Measurements from ENCODE around the gene PRCP. TPM values are rescaled to one million over a fixed set of nuclear protein-coding genes. Genes with fewer than 3 reads are reported as not detected.

The PRCP gene
- total RNA-seq, 1 experiment from 2014 or later = 53.9 TPM

DNA sequence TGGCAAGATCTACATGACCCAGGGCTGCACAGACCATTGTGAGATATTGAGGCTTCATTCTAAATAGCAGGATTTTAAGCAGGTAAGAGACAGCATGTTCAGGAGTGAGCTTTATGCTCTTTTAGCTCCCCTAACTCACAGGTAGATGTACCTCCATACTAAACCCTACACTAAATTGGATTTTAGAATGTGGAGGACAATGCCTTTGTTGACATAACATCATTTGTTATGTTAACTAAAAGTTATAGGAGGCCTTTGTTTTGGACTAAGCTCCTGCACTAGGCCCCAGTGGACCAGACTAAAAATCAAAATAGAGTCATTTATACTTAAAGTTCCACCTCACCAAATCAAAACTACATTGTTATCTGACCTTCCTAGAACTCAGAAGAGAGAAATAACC lies 8.1 kb upstream of the PRCP start:
- ATAC-seq (peak; percentile 73), DNase-seq (ENCODE audit: low spot score) (no peak)
- Mint-ChIP-seq H3K27ac (peak overlapping the region; percentile 60), H3K27me3 (ENCODE audit: low read depth) (no peaks in the 10 kb centered on the region), H3K36me3 (peaks cover 27% of the 10 kb centered on the region), H3K4me3 (0 out of 2 replicates have a peak overlapping the region, but pooled peaks have one; percentile 0), H3K4me1 (peaks cover 36% of the 10 kb centered on the region), H3K9me3 (peaks cover 19% of the 10 kb centered on the region)
- ChIA-PET POLR2A (no interaction called here), CTCF (interaction anchor here (0.8 to 2.5 kb wide), 3 partner anchors 41 to 187 kb away, joined by 3 to 7 read pairs (median 3); partner anchors contain the start of gene RAB30)
- TF ChIP-seq PRRX2 (CRISPR knock-in tag; IDR thresholded peaks at IDR 0.05) = no peak

DNA sequence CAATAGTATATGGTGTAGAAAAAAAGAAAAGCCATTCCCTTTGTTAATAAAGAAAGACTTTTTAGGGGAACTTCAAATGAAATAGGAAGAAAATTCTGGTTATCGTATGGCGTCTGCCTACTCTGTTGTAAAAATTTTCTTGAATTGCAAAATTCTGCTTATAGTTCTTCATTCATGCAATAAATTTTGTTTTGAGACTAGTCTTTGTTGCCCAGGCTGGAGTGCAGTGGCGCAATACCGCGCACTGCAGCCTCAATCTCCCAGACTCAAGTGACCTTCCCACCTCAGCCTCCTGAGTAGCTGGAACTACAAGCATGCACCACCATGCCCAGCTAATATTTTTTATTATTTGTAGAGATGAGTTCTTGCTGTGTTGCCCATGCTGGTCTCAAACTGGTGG lies 7.1 kb upstream of the PRCP start:
- Mint-ChIP-seq H3K9me3 (peaks cover 14% of the 10 kb centered on the region), H3K36me3 (peaks cover 20% of the 10 kb centered on the region), H3K4me3 (no peak overlapping the region), H3K4me1 (peaks cover 46% of the 10 kb centered on the region), H3K27ac (no peak overlapping the region), H3K27me3 (ENCODE audit: low read depth) (no peaks in the 10 kb centered on the region)
- TF ChIP-seq, protein P1, sequence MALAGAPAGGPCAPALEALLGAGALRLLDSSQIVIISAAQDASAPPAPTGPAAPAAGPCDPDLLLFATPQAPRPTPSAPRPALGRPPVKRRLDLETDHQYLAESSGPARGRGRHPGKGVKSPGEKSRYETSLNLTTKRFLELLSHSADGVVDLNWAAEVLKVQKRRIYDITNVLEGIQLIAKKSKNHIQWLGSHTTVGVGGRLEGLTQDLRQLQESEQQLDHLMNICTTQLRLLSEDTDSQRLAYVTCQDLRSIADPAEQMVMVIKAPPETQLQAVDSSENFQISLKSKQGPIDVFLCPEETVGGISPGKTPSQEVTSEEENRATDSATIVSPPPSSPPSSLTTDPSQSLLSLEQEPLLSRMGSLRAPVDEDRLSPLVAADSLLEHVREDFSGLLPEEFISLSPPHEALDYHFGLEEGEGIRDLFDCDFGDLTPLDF (CRISPR knock-in tag; IDR thresholded peaks at IDR 0.05) = no peak
- TF ChIP-seq E2F4 (CRISPR knock-in tag; IDR thresholded peaks at IDR 0.05; ENCODE audit: borderline replicate concordance, low read depth) = no peak
- ATAC-seq (no peak), DNase-seq (ENCODE audit: low spot score) (no peak)
- POLR2A ChIA-PET = no interaction called here
- CTCF ChIA-PET = interaction anchor here (0.8 to 2.5 kb wide), 2 partner anchors 40 to 186 kb away, joined by 3 to 7 read pairs; no protein-coding TSS in a partner anchor

DNA sequence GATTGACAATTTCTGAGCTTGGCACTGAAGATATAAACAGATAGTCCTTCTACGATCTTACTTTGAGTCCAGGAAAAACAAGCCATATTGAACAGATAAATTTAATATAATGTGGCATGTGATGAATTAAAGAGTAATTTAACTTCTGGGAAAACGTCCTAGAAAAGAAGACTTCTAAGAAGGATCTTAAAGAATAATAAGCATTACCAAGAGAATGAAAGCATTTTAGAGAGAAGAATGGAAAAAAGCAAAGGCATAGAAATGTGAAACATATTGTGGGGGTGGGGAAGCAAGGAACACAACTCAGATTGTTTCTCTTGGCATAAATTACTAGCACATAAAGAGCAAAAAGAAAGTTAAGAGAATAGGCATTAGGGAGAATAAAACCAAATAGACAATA lies 6.7 kb upstream of the PRCP start:
- Mint-ChIP-seq H3K27me3 (ENCODE audit: low read depth) (no peaks in the 10 kb centered on the region), H3K9me3 (peaks cover 10% of the 10 kb centered on the region), H3K4me1 (peaks cover 47% of the 10 kb centered on the region), H3K27ac (no peak overlapping the region), H3K4me3 (no peak overlapping the region), H3K36me3 (peaks cover 15% of the 10 kb centered on the region)
- ChIA-PET POLR2A (no interaction called here), CTCF (interaction anchor here (2.5 kb wide), 1 partner anchor 39 kb away, joined by 7 read pairs; no protein-coding TSS in a partner anchor)
- no peak for ATAC-seq
- no peak for DNase-seq (ENCODE audit: low spot score)
- TF ChIP-seq E2F5 (CRISPR knock-in tag; IDR thresholded peaks at IDR 0.05) (no peak), PRRX2 (CRISPR knock-in tag; IDR thresholded peaks at IDR 0.05) (no peak), TEAD4 (CRISPR knock-in tag; IDR thresholded peaks at IDR 0.05) (no peak), ETV6 (CRISPR knock-in tag; IDR thresholded peaks at IDR 0.05) (no peak), ZNF121 (CRISPR knock-in tag; IDR thresholded peaks at IDR 0.05) (no peak), ZNF396 (CRISPR knock-in tag; IDR thresholded peaks at IDR 0.05; ENCODE audit: borderline replicate concordance) (no peak), ATF1 (CRISPR knock-in tag; IDR thresholded peaks at IDR 0.05) (no peak), SMAD4 (CRISPR knock-in tag; IDR thresholded peaks at IDR 0.05) (no peak)

DNA sequence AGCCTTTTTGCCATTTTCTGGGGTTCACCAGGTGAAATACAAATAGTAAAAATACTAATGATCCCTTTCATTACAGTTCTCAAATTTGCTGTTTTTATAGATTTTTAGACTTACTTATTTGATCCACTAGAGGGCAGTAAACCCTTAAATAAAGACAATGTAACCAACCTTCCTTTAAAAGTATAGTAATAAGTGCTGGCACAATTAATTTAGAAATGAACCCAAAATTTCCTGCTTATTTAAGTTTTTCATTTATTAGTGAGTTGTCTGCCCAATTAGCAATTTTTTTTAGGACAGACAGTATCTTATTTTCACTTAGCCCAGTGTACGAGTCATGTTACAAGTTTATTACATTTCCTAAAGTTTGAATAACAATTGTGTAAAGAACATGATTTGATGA lies 6.0 kb upstream of the PRCP start:
- peaks cover 47% of the 10 kb centered on the region for H3K4me1 Mint-ChIP-seq
- H3K27ac Mint-ChIP-seq = no peak overlapping the region
- ChIA-PET POLR2A (no interaction called here), CTCF (no interaction called here)
- H3K27me3 Mint-ChIP-seq (ENCODE audit: low read depth) = no peaks in the 10 kb centered on the region; the same call in 1 of the 2 replicates
- peaks cover 3% of the 10 kb centered on the region for H3K9me3 Mint-ChIP-seq
- DNase-seq (ENCODE audit: low spot score) = no peak
- no peak for TF ChIP-seq ETV6 (CRISPR knock-in tag; IDR thresholded peaks at IDR 0.05)
- TF ChIP-seq CTCF (IDR thresholded peaks at IDR 0.05) = peak; percentile 32; the same call in 1 of the 2 replicates
- peaks cover 8% of the 10 kb centered on the region for H3K36me3 Mint-ChIP-seq
- ATAC-seq = no peak
- no peak overlapping the region for H3K4me3 Mint-ChIP-seq
